Fibroblast of skin of right biceps (primary cell): ENCODE measurements around the gene MRPS18B.

ENCODE experiments used
- DNase-seq: peaks from one replicate; pipeline ENCODE4 v3.0.0-alpha.2; 2013

MRPS18B gene

GRCh38 chr6:30610065-30610464 is 7.6 kb upstream of the MRPS18B start:
- DNase-seq, result no peak

- DNase-seq, result no peak
These were observed 6.3 kb upstream of the MRPS18B start for GRCh38 chr6:30611150-30611855.

GRCh38 chr6:30611856-30612194 is 5.8 kb upstream of the MRPS18B start:
- DNase-seq, result no peak

- peak; percentile 32 for DNase-seq
These were observed 5.4 kb upstream of the MRPS18B start for GRCh38 chr6:30612213-30612612.

GRCh38 chr6:30612687-30613248 is 4.9 kb upstream of the MRPS18B start:
- peak; percentile 59 for DNase-seq

GRCh38 chr6:30613251-30614043 is 4.2 kb upstream of the MRPS18B start:
- DNase-seq, result peak; percentile 29

GRCh38 chr6:30614044-30614842 is 3.4 kb upstream of the MRPS18B start:
- DNase-seq, result no peak

- DNase-seq, result peak; percentile 98
These were observed 2.8 kb upstream of the MRPS18B start for GRCh38 chr6:30614843-30615218.

GRCh38 chr6:30615219-30615957 is 2.3 kb upstream of the MRPS18B start:
- DNase-seq, result peak; percentile 94

- peak; percentile 26 for DNase-seq
These were observed 1.5 kb upstream of the MRPS18B start for GRCh38 chr6:30615958-30616810.

GRCh38 chr6:30616811-30617564 is 652 bp upstream of the MRPS18B start, which contains the start of gene PPP1R10:
Gene PPP1R10 (minus strand): TSS chr6:30617243. CDS start chr6:30609944, 7,299 bp downstream.
- peak; percentile 100 for DNase-seq

GRCh38 chr6:30618270-30618797 is 694 bp downstream of the MRPS18B start:
- DNase-seq, result peak; percentile 31

GRCh38 chr6:30619561-30619960 is 1.9 kb downstream of the MRPS18B start:
- no peak for DNase-seq

GRCh38 chr6:30625511-30625910 is 7.9 kb downstream of the MRPS18B start:
- DNase-seq, result no peak

- peak; percentile 79 for DNase-seq
These were observed 9.1 kb downstream of the MRPS18B start, which contains the start of gene ATAT1 for GRCh38 chr6:30626484-30627366. Gene ATAT1 (plus strand): TSS chr6:30626874.

- DNase-seq, result no peak
These were observed 18.2 kb downstream of the MRPS18B start for GRCh38 chr6:30635834-30636233.

GRCh38 chr6:30640481-30640880 is 22.8 kb downstream of the MRPS18B start:
- no peak for DNase-seq

- no peak for DNase-seq
These were observed 23.4 kb downstream of the MRPS18B start for GRCh38 chr6:30641048-30641447.

GRCh38 chr6:30643656-30644055 is 26.0 kb downstream of the MRPS18B start:
- no peak for DNase-seq
